Adrenal gland (tissue), 12 donors: ENCODE measurements around the gene CLIP2. TPM values are rescaled to one million over a fixed set of nuclear protein-coding genes. Genes with fewer than 3 reads are reported as not detected.
"Not testable (repeated sequence)": the region's sequence is repeated elsewhere in the genome, so short reads cannot be mapped to it uniquely, and the experiment has no call there.

Source experiments
- DNase-seq, 7 donors: peaks; one replicate each; pipeline ENCODE4 v3.0.0-alpha.2; 2019 to 2020
- H3K27ac ChIP-seq, 5 donors: fragments of 200-600 bp; sonication (generic) in 4 of 5; 1 replicate in 3 of 5; 2 replicates in 2 of 5; pipeline versions ENCODE4 v1.5.1 to v1.8.0; 2016 to 2020; ENCODE audit warnings: mild to moderate bottlenecking in 1 of 5
- H3K27me3 ChIP-seq: fragments of 200-600 bp; 2 replicates; pipeline ENCODE4 v1.8.0; 2021
- H3K36me3 ChIP-seq, 2 donors: fragments of 200-600 bp; replicated peaks in 1 of 2; 1 replicate in 1 of 2; 2 replicates in 1 of 2; pipeline versions ENCODE4 v1.5.1 to v1.8.0; 2018 to 2022
- H3K4me1 ChIP-seq, 2 donors: fragments of 200-600 bp; replicated peaks in 1 of 2; 1 replicate in 1 of 2; 2 replicates in 1 of 2; pipeline versions ENCODE4 v1.5.1 to v1.8.0; 2018 to 2021
- H3K4me3 ChIP-seq, 4 donors: fragments of 200-600 bp; sonication (generic) in 3 of 4; one replicate each; pipeline ENCODE4 v1.5.1; 2016 to 2018
- H3K9me3 ChIP-seq, 3 donors: fragments of 200-600 bp; sonication (generic) in 1 of 3; replicated peaks in 1 of 3; 1 replicate in 2 of 3; 2 replicates in 1 of 3; pipeline versions ENCODE4 v1.5.1 to v1.8.0; 2016 to 2021
- CTCF ChIP-seq, 6 experiments: fragments of 450-650 bp in 4 of 6; fragments of 200-600 bp in 2 of 6; sonication (generic) in 1 of 6; IDR thresholded peaks; 1 replicate in 5 of 6; 2 replicates in 1 of 6; pipeline versions ENCODE4 v1.5.1 to v1.8.0; 2016 to 2021; ENCODE audit warnings: antibody characterized with exemption in 6 of 6, mild to moderate bottlenecking in 2 of 6, moderate library complexity in 1 of 6
- POLR2A ChIP-seq, 2 donors: fragments of 450-650 bp; IDR thresholded peaks; one replicate each; pipeline ENCODE4 v1.6.1; 2017; ENCODE audit warnings: antibody characterized with exemption in 2 of 2, mild to moderate bottlenecking in 2 of 2, moderate library complexity in 1 of 2
- WGBS, 4 donors: extraction: QIAGEN DNeasy Blood & Tissue Kit in 2 of 4; methylation state at CpG; one replicate each; pipeline versions ENCODE4 v1.1.5 to v1.1.7; 2013 to 2017; 5-methylcytosine and 5-hydroxymethylcytosine counted together
- intact Hi-C, 2 donors: fragments of 100-400 bp; cut with DNase I; formaldehyde crosslinking; loops; one replicate each; pipeline versions ENCODE4 v1.14.1 to v1.15.0; 2022 to 2023
- polyA plus RNA-seq, 3 donors: library from polyadenylated mRNA; stranded (reverse); fragments of 200-250 nt in 2 of 3; fragments of 350-450 nt in 1 of 3; fragmentation: Illumina TruSeq in 1 of 3; extraction: RNeasy Lipid Tissue Mini Kit (QIAGEN cat#74804) in 1 of 3; gene quantifications; one replicate each; pipeline ENCODE4 v1.2.3, GENCODE V29; 2013 to 2014
- total RNA-seq, 9 donors: library from RNA; depleted of rRNA in 4 of 9; stranded (reverse); fragments of >200 nt in 4 of 9; fragments of 120-200 nt in 1 of 9; fragmentation: NEBNext Ultra II Directional in 1 of 9; extraction: Animal tissue kit (Norgen Biotek cat#: 25700) in 1 of 9; gene quantifications; one replicate each; pipeline versions ENCODE4 v1.1.0 to v1.2.4, GENCODE V29; 2013 to 2023
- donor health status: healthy with polysubstance abuse.
- donor health status: Bipolar disorder and iron deficiency.
- donor health status: DM: yes; HTN: yes; CAD: no.
- donor health status: DM: no; HTN: no; CAD: no.
- donor health status: DM: no; HTN: no; CAD: no.
- donor health status: DM: yes; HTN: yes; CAD: no.

The CLIP2 gene
- total and polyA plus RNA-seq, 12 donors = 6.8 to 48.6 (median 25.6) TPM

GRCh38 chr7:74405899-74406512 lies 116.8 kb downstream of the CLIP2 start:
- no peak for DNase-seq
- intact Hi-C loops = no loop called here
- no peak overlapping the region for H3K4me3 ChIP-seq
- no peak overlapping the region for H3K27ac ChIP-seq
- H3K9me3 ChIP-seq = no peaks in the 10 kb centered on the region
- no peak for TF ChIP-seq CTCF (IDR thresholded peaks at IDR 0.05)
- TF ChIP-seq POLR2A (IDR thresholded peaks at IDR 0.05) = no peak
- 87 to 95% (median 91%) methylated on average over 17 to 20 of the region's 20 CpGs for WGBS, 4 donors
- peaks cover 0 to 26% of the 10 kb centered on the region in 2 donors for H3K36me3 ChIP-seq
- no peaks in the 10 kb centered on the region for H3K4me1 ChIP-seq
- no peaks in the 10 kb centered on the region for H3K27me3 ChIP-seq

- TF ChIP-seq POLR2A (IDR thresholded peaks at IDR 0.05) (no peak), CTCF (IDR thresholded peaks at IDR 0.05) (no peak)
- H3K4me1 ChIP-seq = no peaks in the 10 kb centered on the region
- H3K4me3 ChIP-seq = no peak overlapping the region
- no peak for DNase-seq
- no peaks in the 10 kb centered on the region for H3K9me3 ChIP-seq
- intact Hi-C loops = no loop called here
- H3K27me3 ChIP-seq = no peaks in the 10 kb centered on the region
- H3K27ac ChIP-seq = no peak overlapping the region
- WGBS, 4 donors = 55 to 90% (median 63%) methylated on average over 4 of the region's 4 CpGs
- H3K36me3 ChIP-seq = peaks cover 0 to 19% of the 10 kb centered on the region in 2 donors
These were observed 118.8 kb downstream of the CLIP2 start for GRCh38 chr7:74407958-74408357.

GRCh38 chr7:74409571-74409970 lies 120.4 kb downstream of the CLIP2 start:
- intact Hi-C loops = no loop called here
- WGBS, 4 donors = 65 to 71% (median 68%) methylated on average over 7 of the region's 7 CpGs
- TF ChIP-seq CTCF (IDR thresholded peaks at IDR 0.05) (no peak), POLR2A (IDR thresholded peaks at IDR 0.05) (no peak)
- Histone ChIP-seq H3K27ac (no peak overlapping the region), H3K4me1 (no peaks in the 10 kb centered on the region), H3K36me3 (peaks cover 0 to 5% of the 10 kb centered on the region in 2 donors), H3K4me3 (no peak overlapping the region), H3K27me3 (no peaks in the 10 kb centered on the region), H3K9me3 (no peaks in the 10 kb centered on the region)
- no peak for DNase-seq

- no peaks in the 10 kb centered on the region for H3K27me3 ChIP-seq
- no peaks in the 10 kb centered on the region for H3K36me3 ChIP-seq
- H3K4me3 ChIP-seq = no peak overlapping the region
- intact Hi-C loops = no loop called here
- H3K27ac ChIP-seq = no peak overlapping the region
- 59 to 78% (median 69%) methylated on average over 2 of the region's 2 CpGs for WGBS, 4 donors
- no peak for DNase-seq
- H3K4me1 ChIP-seq = no peaks in the 10 kb centered on the region
- TF ChIP-seq CTCF (IDR thresholded peaks at IDR 0.05) (no peak), POLR2A (IDR thresholded peaks at IDR 0.05) (no peak)
- no peaks in the 10 kb centered on the region for H3K9me3 ChIP-seq
These were observed 121.6 kb downstream of the CLIP2 start for GRCh38 chr7:74410772-74411171.

- H3K27ac ChIP-seq, H3K36me3 ChIP-seq, H3K4me1 ChIP-seq, intact Hi-C loops, H3K4me3 ChIP-seq, H3K27me3 ChIP-seq, H3K9me3 ChIP-seq, DNase-seq: not testable (repeated sequence)
- WGBS, 4 donors = 57 to 77% (median 67%) methylated on average over 5 of the region's 5 CpGs
These were observed 122.4 kb downstream of the CLIP2 start for GRCh38 chr7:74411571-74411970.
